Mesenchymal stem cell (in vitro differentiated cells and primary cell): ENCODE results near the gene RASEF.
A peak's percentile ranks its signal among the peaks of the same experiment; 100 is the strongest.

Source experiments
- DNase-seq: peaks from one replicate; pipeline ENCODE4 v3.0.0-alpha.2; 2013
- H2AFZ ChIP-seq: one replicate; pipeline ENCODE4 v1.6.1; 2013; ENCODE audit warnings: low read depth, mild to moderate bottlenecking, control low read depth, inconsistent platforms, low read length, moderate library complexity
- H2AK5ac ChIP-seq: 2 replicates; pipeline ENCODE4 v1.6.1; 2013; ENCODE audit warnings: low read length, moderate library complexity, mild to moderate bottlenecking, inconsistent platforms; ENCODE audit not compliant: severe bottlenecking
- H2BK120ac ChIP-seq: one replicate; pipeline ENCODE4 v1.6.1; 2013; ENCODE audit warnings: low read depth, mild to moderate bottlenecking, inconsistent platforms, low read length, moderate library complexity
- H2BK12ac ChIP-seq, 2 experiments: one replicate each; pipeline ENCODE4 v1.6.1; 2013; ENCODE audit warnings: inconsistent platforms in 2 of 2, low read length in 2 of 2, mild to moderate bottlenecking in 2 of 2, moderate library complexity in 2 of 2, control low read depth in 1 of 2
- H2BK15ac ChIP-seq: one replicate; pipeline ENCODE4 v1.6.1; 2013; ENCODE audit warnings: mild to moderate bottlenecking, low read depth, inconsistent platforms; ENCODE audit not compliant: poor library complexity, severe bottlenecking
- H2BK5ac ChIP-seq: 2 replicates; pipeline ENCODE4 v1.6.1; 2013; ENCODE audit warnings: low read depth, mild to moderate bottlenecking, low read length, control low read depth, inconsistent platforms; ENCODE audit not compliant: poor library complexity, severe bottlenecking
- H3K14ac ChIP-seq, 2 experiments: one replicate each; pipeline ENCODE4 v1.6.1; 2013; ENCODE audit warnings: inconsistent platforms in 2 of 2, low read length in 2 of 2, control low read depth in 1 of 2, mild to moderate bottlenecking in 1 of 2, moderate library complexity in 1 of 2
- H3K18ac ChIP-seq, 2 experiments: one replicate each; pipeline ENCODE4 v1.6.1; 2013; ENCODE audit warnings: inconsistent platforms in 2 of 2, low read length in 2 of 2, control low read depth in 1 of 2, low read depth in 1 of 2, mild to moderate bottlenecking in 1 of 2
- H3K23ac ChIP-seq, 2 experiments: one replicate each; pipeline ENCODE4 v1.6.1; 2013; ENCODE audit warnings: inconsistent platforms in 2 of 2, low read length in 2 of 2, mild to moderate bottlenecking in 2 of 2, moderate library complexity in 2 of 2, control low read depth in 1 of 2
- H3K27ac ChIP-seq: 2 replicates; pipeline ENCODE4 v1.5.1; 2013; ENCODE audit warnings: mild to moderate bottlenecking, moderate library complexity, low read length, control low read depth, inconsistent platforms; ENCODE audit not compliant: poor library complexity, severe bottlenecking
- H3K27me3 ChIP-seq, 2 experiments: 2 replicates each; pipeline versions ENCODE4 v1.6.1 to v1.7.0; 2013; ENCODE audit warnings: low read length in 2 of 2, mild to moderate bottlenecking in 2 of 2, moderate library complexity in 2 of 2, control low read depth in 1 of 2, inconsistent platforms in 1 of 2; ENCODE audit not compliant: control insufficient read depth in 1 of 2, insufficient read depth in 1 of 2
- H3K36me3 ChIP-seq, 2 experiments: 2 replicates each; pipeline versions ENCODE4 v1.6.1 to v1.7.0; 2013; ENCODE audit warnings: low read length in 2 of 2, control low read depth in 1 of 2, inconsistent platforms in 1 of 2, low read depth in 1 of 2, mild to moderate bottlenecking in 1 of 2; ENCODE audit not compliant: insufficient read depth in 2 of 2, control insufficient read depth in 1 of 2
- H3K4ac ChIP-seq, 2 experiments: one replicate each; pipeline ENCODE4 v1.6.1; 2013; ENCODE audit warnings: inconsistent platforms in 2 of 2, low read length in 2 of 2, mild to moderate bottlenecking in 2 of 2, moderate library complexity in 2 of 2, control low read depth in 1 of 2, low read depth in 1 of 2
- H3K4me1 ChIP-seq: 2 replicates; pipeline ENCODE4 v1.6.1; 2013; ENCODE audit warnings: low read depth, low read length, control low read depth; ENCODE audit not compliant: control insufficient read depth, insufficient read depth
- H3K4me2 ChIP-seq: 2 replicates; pipeline ENCODE4 v1.6.1; 2013; ENCODE audit warnings: low read length, mild to moderate bottlenecking, inconsistent platforms; ENCODE audit not compliant: poor library complexity, severe bottlenecking
- H3K4me3 ChIP-seq, 2 experiments: 2 replicates each; pipeline versions ENCODE4 v1.5.1 to v1.7.0; 2013; ENCODE audit warnings: low read length in 2 of 2, mild to moderate bottlenecking in 2 of 2, control low read depth in 1 of 2, low read depth in 1 of 2; ENCODE audit not compliant: insufficient read depth in 1 of 2
- H3K79me1 ChIP-seq: replicated peaks from 2 replicates; pipeline ENCODE4 v1.6.1; 2013; ENCODE audit warnings: mild to moderate bottlenecking, control low read depth, low read length, inconsistent platforms; ENCODE audit not compliant: poor library complexity, severe bottlenecking
- H3K9ac ChIP-seq: 2 replicates; pipeline ENCODE4 v1.7.0; 2013; ENCODE audit warnings: mild to moderate bottlenecking, low read length, moderate library complexity
- H3K9me3 ChIP-seq: 2 replicates; pipeline ENCODE4 v1.7.0; 2013; ENCODE audit warnings: mild to moderate bottlenecking, low read length; ENCODE audit not compliant: control insufficient read depth
- H4K8ac ChIP-seq: one replicate; pipeline ENCODE4 v1.6.1; 2013; ENCODE audit warnings: inconsistent platforms, mild to moderate bottlenecking, low read length, moderate library complexity
- H4K91ac ChIP-seq: one replicate; pipeline ENCODE4 v1.6.1; 2013; ENCODE audit warnings: mild to moderate bottlenecking, low read length, inconsistent platforms
- WGBS: methylation state at CpG from one replicate; pipeline ENCODE4 v1.1.7; 2013; ENCODE audit warnings: mixed read lengths; 5-methylcytosine and 5-hydroxymethylcytosine counted together

Gene RASEF

DNA sequence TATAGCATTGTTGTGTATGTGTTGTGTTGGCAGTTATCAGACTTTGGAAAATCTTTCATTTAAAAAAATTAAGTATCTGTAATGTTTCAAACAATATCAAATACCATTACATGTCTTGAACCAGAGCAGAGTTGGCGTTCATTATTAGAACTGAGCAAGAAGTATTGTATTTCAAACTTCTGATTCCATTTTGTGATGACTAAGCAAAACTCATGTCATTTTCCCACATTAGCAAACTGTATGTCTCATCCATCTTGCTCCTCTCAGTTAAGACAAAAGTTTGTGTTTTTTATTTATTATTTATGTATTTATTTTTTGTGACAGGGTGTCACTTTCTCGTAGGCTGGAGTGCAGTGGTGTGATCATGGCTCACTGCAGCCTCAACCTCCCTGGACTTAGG, 4.6 kb upstream of the RASEF start:
- H3K14ac ChIP-seq, result no peak overlapping the region
- H2AK5ac ChIP-seq, result no peak overlapping the region
- H3K79me1 ChIP-seq, result no peaks in the 10 kb centered on the region
- H2AFZ ChIP-seq, result no peak overlapping the region
- H3K27ac ChIP-seq, result no peak overlapping the region
- no peak overlapping the region for H2BK120ac ChIP-seq
- no peak overlapping the region for H2BK12ac ChIP-seq
- no peak overlapping the region for H3K4ac ChIP-seq
- H3K27me3 ChIP-seq, result peaks cover 10 to 13% of the 10 kb centered on the region in 2 experiments
- peaks cover 7% of the 10 kb centered on the region for H3K4me1 ChIP-seq
- WGBS, result 93% methylated on average over 2 of the region's 2 CpGs
- no peak overlapping the region for H3K23ac ChIP-seq
- H4K91ac ChIP-seq, result no peak overlapping the region
- H2BK5ac ChIP-seq, result no peak overlapping the region
- no peaks in the 10 kb centered on the region for H3K9me3 ChIP-seq
- no peak overlapping the region for H3K9ac ChIP-seq
- no peak overlapping the region for H4K8ac ChIP-seq
- H2BK15ac ChIP-seq, result no peak overlapping the region
- DNase-seq, result no peak
- no peak overlapping the region for H3K4me2 ChIP-seq
- H3K18ac ChIP-seq, result no peak overlapping the region
- no peaks in the 10 kb centered on the region for H3K36me3 ChIP-seq
- H3K4me3 ChIP-seq, result no peak overlapping the region

DNA sequence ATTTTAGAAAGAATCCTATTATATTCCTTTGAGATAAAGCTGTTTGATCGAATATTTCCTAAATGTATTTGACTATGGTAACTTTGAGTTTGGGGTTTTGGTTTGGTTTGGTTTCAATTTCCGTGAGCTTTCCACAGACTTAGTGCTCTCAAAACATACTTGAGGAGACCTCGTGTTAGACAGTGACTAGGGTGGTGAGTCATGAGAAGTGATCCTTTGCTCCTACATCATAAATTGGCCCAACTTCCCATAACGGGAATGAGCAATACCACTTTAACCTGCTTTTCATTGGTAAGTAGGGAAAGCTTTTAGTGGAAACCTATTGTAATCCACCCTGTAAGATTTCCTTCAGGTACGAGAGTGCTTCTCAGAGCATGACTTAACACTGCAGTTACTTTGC, 3.8 kb upstream of the RASEF start:
- 43% methylated on average over 5 of the region's 5 CpGs for WGBS
- H2AK5ac ChIP-seq, result no peak overlapping the region
- H3K18ac ChIP-seq, result no peak overlapping the region
- H2BK5ac ChIP-seq, result no peak overlapping the region
- H3K4me2 ChIP-seq, result no peak overlapping the region
- H4K91ac ChIP-seq, result no peak overlapping the region
- peak overlapping the region; percentile 82 for H3K9ac ChIP-seq
- no peak overlapping the region for H3K23ac ChIP-seq
- H3K27ac ChIP-seq, result no peak overlapping the region
- H2BK12ac ChIP-seq, result no peak overlapping the region
- H2BK120ac ChIP-seq, result no peak overlapping the region
- H3K4me1 ChIP-seq, result peaks cover 13% of the 10 kb centered on the region
- H2AFZ ChIP-seq, result no peak overlapping the region
- no peak overlapping the region for H2BK15ac ChIP-seq
- no peak overlapping the region for H4K8ac ChIP-seq
- no peaks in the 10 kb centered on the region for H3K79me1 ChIP-seq
- peak overlapping the region in 1 of 2 experiments; percentile 2 for H3K4me3 ChIP-seq
- no peaks in the 10 kb centered on the region for H3K36me3 ChIP-seq
- no peaks in the 10 kb centered on the region for H3K9me3 ChIP-seq
- no peak overlapping the region for H3K14ac ChIP-seq
- H3K4ac ChIP-seq, result no peak overlapping the region
- peaks cover 17 to 18% of the 10 kb centered on the region in 2 experiments for H3K27me3 ChIP-seq
- DNase-seq, result peak; percentile 86

DNA sequence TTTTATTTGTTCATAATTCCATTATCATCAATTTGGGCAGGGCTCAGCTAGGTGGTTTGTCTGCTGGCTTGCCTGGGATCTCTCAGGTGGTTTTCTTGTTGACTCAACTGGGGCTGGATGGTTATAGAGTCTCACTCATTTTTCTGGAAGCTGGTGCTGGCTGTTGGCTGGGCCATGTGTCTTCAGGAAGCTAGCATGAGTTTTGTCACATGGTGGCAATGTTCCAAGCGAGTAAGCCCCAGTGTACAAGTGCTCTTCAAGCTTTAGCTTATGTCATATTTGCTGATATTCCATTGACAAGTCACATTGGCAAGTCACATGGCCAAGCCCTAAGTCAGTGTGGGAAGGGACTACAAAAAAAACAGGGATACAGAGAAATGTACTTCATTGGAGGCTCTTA, 2.3 kb upstream of the RASEF start:
- Histone ChIP-seq H2BK5ac (no peak overlapping the region), H4K8ac (no peak overlapping the region), H2BK15ac (no peak overlapping the region), H3K9me3 (no peaks in the 10 kb centered on the region), H2BK120ac (no peak overlapping the region), H3K4me1 (peaks cover 13% of the 10 kb centered on the region), H3K4me3 (no peak overlapping the region), H3K4me2 (no peak overlapping the region), H3K14ac (no peak overlapping the region), H3K9ac (no peak overlapping the region), H2AFZ (no peak overlapping the region), H3K36me3 (no peaks in the 10 kb centered on the region), H3K18ac (peak overlapping the region in 1 of 2 experiments; percentile 48), H3K27ac (no peak overlapping the region), H2AK5ac (no peak overlapping the region), H3K4ac (no peak overlapping the region), H3K79me1 (no peaks in the 10 kb centered on the region), H3K23ac (no peak overlapping the region), H4K91ac (no peak overlapping the region), H3K27me3 (peaks cover 29 to 32% of the 10 kb centered on the region in 2 experiments), H2BK12ac (no peak overlapping the region)
- no peak for DNase-seq
- WGBS, result 80% methylated on average over 1 of the region's 1 CpG

DNA sequence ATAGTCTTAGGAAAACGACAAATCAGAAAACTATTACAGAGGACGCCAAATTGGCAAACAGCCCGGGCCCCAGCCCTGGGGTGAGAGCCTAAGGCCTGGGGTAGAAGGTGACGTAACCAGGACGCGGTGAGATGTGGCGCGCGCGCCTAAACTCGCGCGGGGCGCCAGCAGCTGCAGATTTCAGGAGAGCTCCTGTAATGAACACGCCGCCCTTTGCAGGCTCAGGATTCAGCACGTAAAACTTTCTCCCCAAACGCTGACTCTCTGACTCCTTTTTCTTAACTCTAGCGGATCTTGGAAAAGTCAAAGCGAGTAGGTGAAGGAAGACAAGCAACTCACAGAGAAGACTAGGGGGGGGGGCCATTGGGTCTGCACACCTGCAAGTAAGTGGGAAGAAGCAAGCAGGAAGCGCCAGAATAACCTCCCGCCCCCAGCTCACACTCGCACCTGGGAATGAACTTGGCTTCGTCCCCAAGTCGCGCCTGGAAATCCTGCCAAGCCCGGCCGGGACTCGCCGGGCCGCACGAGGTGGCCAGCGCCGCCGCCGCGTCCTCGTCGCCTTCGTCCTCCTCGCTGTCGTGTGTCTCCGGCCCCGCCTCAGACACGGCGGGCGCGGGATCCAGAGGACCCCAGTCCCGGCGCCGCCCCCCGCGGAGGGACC, 822 bp downstream of the RASEF start:
- no peak overlapping the region for H2BK120ac ChIP-seq
- H3K9ac ChIP-seq, result peak overlapping the region; percentile 57
- H3K36me3 ChIP-seq, result no peaks in the 10 kb centered on the region
- no peak overlapping the region for H2AK5ac ChIP-seq
- H2BK15ac ChIP-seq, result peak overlapping the region; percentile 86
- no peak overlapping the region for H2BK12ac ChIP-seq
- H3K27me3 ChIP-seq, result peaks cover 33 to 39% of the 10 kb centered on the region in 2 experiments
- peak overlapping the region; percentile 64 for H2AFZ ChIP-seq
- no peak overlapping the region for H3K27ac ChIP-seq
- H3K9me3 ChIP-seq, result no peaks in the 10 kb centered on the region
- H3K18ac ChIP-seq, result peak overlapping the region in 1 of 2 experiments; percentile 6
- H3K4me3 ChIP-seq, result peak overlapping the region; percentile 56 to 72
- H3K4me1 ChIP-seq, result peaks cover 13% of the 10 kb centered on the region
- H4K8ac ChIP-seq, result no peak overlapping the region
- 4% methylated on average over 47 of the region's 53 CpGs for WGBS
- no peak overlapping the region for H4K91ac ChIP-seq
- H3K79me1 ChIP-seq, result peaks cover 2% of the 10 kb centered on the region
- H3K4me2 ChIP-seq, result peak overlapping the region; percentile 89
- H3K23ac ChIP-seq, result no peak overlapping the region
- DNase-seq, result peak; percentile 33
- peak overlapping the region in 1 of 2 experiments; percentile 35 for H3K14ac ChIP-seq
- H3K4ac ChIP-seq, result no peak overlapping the region
- H2BK5ac ChIP-seq, result no peak overlapping the region
